ACHN (cell line): Measurements from ENCODE around the gene CEP135.

Experiments
- DNase-seq: peaks from one replicate; pipeline ENCODE4 v3.0.0-alpha.2; 2015
- in situ Hi-C: cut with HindIII; loops from 2 replicates; pipeline ENCODE4 v1.10.0; 2017; ENCODE audit warnings: low sequenced_read_pairs, low pct_ligation_motif_present, low pct_unique_long_range_greater_than_20kb

CEP135 gene, protein sequence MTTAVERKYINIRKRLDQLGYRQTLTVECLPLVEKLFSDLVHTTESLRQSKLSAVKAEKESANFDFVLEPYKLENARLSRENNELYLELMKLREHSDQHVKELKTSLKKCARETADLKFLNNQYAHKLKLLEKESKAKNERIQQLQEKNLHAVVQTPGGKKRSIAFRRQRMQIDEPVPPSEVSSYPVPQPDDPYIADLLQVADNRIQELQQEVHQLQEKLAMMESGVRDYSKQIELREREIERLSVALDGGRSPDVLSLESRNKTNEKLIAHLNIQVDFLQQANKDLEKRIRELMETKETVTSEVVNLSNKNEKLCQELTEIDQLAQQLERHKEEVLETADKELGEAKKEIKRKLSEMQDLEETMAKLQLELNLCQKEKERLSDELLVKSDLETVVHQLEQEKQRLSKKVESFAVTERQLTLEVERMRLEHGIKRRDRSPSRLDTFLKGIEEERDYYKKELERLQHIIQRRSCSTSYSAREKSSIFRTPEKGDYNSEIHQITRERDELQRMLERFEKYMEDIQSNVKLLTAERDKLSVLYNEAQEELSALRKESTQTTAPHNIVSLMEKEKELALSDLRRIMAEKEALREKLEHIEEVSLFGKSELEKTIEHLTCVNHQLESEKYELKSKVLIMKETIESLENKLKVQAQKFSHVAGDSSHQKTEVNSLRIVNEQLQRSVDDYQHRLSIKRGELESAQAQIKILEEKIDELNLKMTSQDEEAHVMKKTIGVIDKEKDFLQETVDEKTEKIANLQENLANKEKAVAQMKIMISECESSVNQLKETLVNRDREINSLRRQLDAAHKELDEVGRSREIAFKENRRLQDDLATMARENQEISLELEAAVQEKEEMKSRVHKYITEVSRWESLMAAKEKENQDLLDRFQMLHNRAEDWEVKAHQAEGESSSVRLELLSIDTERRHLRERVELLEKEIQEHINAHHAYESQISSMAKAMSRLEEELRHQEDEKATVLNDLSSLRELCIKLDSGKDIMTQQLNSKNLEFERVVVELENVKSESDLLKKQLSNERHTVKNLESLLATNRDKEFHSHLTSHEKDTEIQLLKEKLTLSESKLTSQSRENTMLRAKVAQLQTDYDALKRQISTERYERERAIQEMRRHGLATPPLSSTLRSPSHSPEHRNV

DNA sequence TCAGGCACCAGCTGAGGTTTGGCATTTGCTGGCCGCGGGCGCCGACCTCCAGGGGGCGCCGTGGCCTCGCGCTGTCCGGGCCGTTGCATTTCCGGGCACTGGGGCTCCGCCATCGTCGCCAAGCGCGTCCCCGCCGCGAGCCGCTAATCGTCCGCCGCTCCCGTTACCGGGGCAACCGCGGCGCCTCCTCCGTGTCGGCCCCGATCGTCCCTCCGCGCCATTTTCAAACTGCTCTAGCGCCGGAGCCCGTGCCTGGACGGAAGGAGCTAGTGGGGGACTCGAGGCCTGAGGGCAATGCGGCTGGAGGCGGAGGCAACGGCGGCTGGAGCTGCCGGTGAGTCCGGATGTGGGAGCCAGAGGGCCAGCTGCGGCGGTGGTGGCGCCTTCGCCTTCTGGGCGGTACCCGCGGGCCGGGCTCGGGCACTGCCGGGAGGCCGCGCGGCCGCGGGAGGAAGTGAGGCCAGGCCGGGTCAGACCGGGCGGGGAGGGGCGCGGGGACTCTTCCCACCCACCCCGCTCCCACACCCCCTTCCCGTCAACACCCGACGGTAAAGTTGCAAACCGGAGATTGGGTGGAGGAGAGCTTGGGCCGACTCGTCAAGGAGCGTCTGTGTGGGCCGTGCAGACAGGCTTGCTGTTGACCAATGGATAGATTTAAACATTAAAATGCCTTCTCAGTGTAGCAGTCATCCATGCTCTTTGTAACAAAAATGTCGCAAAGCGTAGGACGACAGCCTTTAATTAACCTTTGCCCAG lies at the start of gene CEP135:
TSS of gene CEP135 (plus strand) at position 220 of the 756 bp plus-strand sequence. CDS start 3,186 bp downstream, outside the sequence.
- in situ Hi-C loops: no loop called here

DNA sequence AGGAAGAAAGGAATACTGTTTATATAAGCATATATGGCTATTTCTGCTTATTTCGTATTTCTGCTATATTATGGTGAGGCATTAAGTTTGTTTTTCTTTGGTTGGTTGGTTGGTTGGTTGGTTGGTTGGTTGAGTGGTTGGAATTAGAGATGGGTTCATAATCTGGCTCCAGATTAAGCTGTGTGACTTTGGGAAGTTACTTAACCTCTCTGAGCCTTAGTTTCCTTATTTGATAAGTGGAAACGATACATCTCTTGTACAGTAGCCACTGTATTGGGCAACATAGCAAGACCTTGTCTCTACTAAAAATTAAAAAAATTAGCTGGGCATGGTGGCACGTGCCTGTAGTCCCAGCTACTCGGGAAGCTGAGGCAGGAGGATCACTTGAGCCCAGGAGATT lies 46.1 kb upstream of the CEP135 start:
- DNase-seq: no peak
- in situ Hi-C loops: no loop called here

More for the DNA sequence above, at the start of gene CEP135:
- peak; percentile 92 for DNase-seq

DNA sequence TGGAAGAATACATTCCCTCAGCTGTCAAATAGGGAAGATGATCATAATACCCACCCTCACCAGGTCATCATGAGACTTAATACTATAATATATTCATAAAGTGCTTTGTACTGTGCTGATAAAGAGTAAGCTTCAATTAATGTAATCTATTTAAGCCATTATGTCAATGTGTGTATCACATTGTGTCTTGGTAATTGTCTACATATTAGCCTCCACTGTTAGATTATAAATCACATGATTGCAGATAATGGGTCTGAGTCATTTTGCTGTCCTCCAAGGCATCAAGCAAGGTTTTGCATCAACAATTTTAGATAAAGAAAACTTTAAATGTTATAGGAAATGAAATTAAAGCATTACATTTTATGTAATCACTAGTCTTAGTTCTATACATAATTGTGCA lies 45.2 kb upstream of the CEP135 start:
- no peak for DNase-seq
- in situ Hi-C loops: no loop called here

DNA sequence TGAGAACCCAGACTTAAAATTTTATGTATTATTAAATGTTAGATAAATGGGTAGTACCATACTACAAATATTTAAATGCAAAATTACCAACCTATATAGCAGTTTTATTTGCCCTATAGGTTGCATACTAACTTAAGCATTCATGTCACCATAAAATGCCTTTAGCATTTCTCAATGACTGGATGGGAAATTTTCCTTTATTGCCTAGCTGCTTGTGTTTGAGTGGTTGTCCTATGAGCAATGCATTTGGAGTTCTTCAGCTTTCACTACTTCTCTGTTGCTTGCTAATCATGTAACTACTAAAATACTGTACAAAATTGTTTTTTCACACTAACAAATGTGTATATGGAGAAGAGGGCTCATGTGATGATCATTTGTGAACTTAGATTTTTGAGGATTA lies 44.2 kb upstream of the CEP135 start:
- DNase-seq: no peak
- in situ Hi-C loops: no loop called here

DNA sequence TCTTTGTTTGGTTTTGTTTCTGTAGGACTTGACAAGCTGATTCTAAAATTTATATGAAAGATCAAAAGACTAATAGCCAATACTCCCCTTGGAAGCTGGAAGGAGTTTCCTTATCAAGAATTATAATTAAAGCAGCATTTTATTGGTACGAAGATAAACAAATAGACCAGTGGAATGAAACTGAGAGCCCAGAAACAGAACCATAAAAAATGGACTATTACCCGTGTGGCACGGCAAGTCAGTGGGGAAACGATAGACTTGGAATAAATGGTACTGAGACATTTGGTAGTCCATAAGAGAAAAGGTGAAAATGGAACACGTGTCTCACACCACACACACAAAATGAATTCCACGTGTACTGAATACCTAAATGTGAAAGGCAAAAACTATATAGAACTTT lies 42.4 kb upstream of the CEP135 start:
- in situ Hi-C loops: no loop called here
- DNase-seq: no peak

DNA sequence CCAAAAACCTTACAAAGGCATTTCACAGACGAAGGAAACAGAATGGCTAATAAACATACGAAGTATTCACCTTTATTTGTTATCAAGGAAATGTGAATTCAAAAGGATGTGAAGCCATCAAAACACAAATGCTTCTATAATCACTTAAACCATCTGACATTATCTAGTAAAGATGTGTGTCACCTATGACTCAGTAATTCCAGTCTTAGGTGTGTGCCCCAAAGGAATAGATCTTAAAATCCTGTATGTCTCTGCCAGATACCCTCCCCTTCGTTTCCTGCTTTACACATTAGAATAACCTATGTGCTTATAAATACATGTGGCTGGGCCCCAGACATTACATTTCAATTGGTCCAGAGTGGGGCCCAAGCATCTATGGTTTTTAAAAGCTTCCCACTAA lies 41.8 kb upstream of the CEP135 start:
- in situ Hi-C loops: no loop called here
- DNase-seq: no peak

DNA sequence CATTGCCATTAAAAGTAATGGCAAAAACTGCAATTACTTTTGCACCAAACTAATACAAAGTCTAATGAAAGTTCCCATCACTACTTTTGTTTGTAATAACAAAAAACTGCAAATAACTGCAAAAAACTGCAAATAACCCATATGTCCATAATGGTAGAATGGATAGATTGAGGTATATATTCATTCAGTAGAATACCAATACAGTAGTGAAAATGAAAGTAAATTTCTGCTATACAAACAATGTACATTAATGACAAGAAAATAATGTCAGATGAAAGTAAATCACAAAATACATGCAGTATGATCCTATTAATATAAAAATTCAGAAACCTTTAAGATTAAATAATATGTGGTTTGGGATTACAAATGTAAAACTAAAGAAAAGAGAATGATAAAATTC lies 41.3 kb upstream of the CEP135 start:
- DNase-seq: no peak
- in situ Hi-C loops: no loop called here

DNA sequence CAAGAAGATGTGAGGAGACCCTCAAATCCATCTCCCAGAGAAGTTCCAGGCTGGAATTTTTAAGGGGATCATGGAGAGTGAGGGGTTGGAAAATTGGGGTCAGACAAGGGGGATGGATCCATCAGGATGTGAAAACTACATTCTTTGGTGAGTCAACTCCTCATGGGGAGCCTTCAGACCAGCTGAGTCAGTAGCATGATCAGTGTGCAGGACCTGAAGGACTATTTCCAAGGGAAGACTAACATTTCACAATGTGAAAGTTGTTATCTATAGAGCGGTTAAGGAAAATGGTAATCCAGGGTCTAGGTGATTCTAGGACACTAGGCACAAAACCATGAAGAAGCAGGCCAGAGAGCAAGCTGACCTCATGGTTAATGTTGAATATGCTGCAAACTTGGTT lies 38.6 kb upstream of the CEP135 start:
- peak; percentile 6 for DNase-seq
- in situ Hi-C loops: no loop called here

DNA sequence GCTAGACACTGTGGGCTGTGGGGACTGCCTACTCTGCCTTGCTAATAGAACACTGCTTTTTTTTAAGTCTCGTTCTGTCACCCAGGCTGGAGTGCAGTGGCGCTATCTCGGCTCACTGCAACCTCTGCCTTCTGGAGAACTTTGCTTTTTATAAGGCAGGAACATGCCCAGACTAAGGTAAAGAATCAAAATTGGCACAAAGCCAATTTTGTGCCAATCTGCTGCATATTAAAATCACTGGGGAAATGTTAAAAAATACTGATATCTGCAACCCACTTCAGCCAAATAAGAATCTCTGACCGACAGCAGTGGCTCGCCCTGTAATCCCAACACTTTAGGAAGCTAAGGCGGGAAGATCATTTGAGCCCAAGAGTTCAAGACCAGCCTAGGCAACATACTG lies 36.5 kb upstream of the CEP135 start:
- in situ Hi-C loops: no loop called here
- no peak for DNase-seq

DNA sequence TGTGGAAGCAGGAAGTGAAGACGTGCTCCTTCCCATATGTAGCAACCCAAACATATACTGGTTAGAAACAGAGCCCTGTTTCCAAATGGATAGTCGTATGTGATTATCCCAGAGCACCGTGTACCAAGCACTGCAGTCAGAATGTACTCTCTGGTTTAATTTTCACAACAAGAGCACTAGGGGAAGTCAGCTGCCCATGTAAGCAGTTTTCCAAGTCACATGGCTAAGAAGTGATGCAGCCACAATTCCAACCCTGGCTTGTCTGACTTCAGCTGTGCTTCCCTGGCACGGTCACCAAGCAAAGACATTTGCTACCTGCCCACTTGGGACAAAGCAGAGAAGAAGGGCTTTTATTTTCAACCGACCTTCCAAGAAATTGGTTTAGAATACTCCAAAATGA lies 28.2 kb upstream of the CEP135 start:
- in situ Hi-C loops: no loop called here
- DNase-seq: no peak

DNA sequence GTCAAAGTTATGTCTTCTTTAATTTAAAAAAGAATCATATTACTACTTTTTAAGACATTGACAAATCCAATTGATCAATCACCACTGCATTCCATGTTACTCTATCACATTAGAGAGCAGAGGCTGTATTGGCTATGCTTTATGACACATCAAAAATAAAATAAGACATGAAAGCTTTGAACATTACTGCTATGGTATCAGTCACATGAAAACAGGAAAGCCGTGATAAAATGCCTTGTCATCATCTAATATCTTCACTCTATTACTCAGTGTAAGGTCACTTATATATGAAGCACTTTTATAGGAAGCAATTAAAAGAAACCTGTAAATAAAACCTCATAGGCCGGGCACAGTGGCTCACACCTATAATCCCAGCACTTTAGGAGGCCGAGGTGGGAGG lies 27.7 kb upstream of the CEP135 start:
- no peak for DNase-seq
- in situ Hi-C loops: no loop called here

DNA sequence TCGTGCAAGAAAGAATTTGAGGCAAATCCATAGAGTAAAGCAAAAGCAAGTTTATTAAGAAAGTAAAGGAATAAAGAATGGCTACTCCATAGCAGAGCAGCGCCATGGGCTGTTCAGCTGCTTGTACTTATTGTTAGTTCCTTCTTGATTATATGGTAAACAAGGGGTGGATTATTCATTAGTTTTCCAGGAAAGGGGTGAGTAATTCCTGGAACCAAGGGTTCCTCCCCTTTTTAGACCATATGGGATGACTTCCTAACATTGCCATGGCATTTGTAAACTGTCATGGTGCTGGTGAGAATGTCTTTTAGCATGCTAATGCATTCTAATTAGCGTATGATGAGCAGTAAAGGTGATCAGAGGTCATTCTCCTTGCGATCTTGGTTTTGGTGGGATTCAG lies 23.5 kb upstream of the CEP135 start:
- in situ Hi-C loops: no loop called here
- DNase-seq: no peak

DNA sequence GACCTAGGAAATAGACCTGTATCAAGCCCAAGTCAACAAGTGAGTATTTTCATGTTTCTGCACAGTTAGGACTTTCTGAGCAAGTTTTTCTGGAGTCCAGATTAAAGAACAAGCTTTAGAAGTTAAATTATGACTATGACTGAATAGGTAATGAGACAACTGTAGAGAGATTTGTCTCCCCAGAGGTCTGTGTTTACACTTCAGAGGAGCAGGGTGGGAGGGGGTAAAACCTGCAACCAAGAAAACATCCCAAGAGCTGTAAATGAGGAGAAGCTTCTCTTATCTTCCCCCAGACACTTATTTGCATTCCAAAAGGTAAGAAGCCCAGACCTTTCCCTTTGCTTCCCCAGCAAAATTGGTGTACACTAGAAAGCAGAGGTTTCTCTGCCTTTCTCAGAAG lies 22.1 kb upstream of the CEP135 start:
- in situ Hi-C loops: no loop called here
- DNase-seq: no peak

DNA sequence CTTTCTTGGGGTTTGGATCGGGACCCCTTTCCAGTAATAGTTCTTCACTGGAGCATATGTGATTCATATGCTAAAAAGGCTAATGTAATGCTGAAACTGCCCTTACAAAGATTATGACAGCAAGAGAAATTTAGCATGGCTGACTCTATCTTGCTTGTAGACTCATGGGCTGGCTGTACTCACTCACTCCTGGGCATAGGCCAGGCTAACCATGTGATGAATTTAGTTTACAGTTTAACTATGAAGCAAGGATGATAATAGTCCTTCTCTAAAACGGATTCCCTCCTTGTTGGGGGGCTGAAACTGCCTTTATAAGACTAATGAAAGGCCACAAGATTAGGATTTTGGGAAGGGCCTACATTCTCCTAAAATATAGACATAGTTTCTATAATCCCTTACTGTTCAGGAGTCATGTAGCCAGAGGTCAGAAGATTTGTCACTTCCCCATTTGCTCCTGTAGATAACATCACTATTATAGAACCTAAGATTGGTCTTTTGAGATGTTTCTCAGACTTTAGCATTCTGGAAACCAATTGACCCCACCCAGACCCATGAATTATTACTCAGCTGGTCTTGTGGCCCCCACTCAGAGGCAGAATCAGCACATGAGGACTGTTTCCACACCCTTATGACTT lies 20.8 kb upstream of the CEP135 start:
- no peak for DNase-seq
- in situ Hi-C loops: no loop called here

DNA sequence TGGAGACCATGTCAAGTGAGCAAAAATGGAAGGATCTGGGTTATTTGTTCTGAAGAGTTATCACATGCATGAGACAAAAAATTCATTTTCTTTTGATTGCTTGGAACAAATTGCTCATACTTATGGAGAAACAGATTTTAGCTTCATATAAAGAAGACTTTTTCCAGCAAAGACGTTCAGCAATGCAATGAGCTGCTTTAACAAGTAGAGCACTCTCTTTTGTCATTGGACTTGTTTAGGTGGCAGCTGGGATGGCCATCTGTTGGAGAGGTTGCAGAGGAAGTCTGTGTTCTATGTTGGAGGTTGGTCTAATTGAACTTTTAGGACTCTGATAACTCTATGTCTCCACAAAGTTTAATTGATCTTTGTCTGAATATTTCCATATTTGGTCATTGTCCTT lies 19.9 kb upstream of the CEP135 start:
- DNase-seq: no peak
- in situ Hi-C loops: no loop called here

DNA sequence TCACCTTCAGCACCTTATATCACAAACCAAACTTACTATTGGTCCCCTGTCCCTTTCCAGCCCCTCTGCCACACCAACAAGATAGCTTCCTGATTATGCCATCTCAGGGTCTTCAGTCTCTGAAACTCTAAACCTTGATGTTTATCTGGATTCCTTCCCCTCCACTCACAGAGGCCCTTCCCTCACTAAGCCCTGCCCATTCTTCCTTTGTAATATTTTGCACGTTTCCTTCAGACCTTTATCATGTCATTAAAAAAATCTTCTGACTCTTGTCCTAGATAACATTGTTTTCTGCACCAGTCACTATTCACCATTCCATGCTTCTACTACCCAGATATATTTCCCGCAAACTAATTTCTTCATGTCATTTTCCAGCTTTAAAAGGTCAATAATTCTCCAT lies 17.7 kb upstream of the CEP135 start:
- in situ Hi-C loops: no loop called here
- DNase-seq: no peak

DNA sequence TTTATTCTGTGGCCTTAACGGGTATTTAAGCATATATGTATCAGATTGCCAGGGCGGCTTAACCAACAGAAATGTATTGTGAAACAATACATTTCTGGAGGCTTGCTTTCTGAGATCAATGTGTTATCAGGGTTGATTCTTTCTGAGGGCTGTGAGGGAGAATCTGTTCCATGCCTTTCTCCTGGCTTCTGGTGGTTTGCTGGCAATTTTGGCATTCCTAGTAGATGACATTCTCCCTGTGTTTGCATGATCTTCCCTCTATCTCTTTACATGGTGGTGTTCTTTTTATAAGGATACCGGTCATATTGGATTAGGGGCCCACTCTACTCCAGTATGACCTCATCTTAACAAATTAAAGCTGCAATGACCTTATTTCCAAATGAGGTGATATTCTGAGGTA lies 16.9 kb upstream of the CEP135 start:
- in situ Hi-C loops: no loop called here
- DNase-seq: no peak

DNA sequence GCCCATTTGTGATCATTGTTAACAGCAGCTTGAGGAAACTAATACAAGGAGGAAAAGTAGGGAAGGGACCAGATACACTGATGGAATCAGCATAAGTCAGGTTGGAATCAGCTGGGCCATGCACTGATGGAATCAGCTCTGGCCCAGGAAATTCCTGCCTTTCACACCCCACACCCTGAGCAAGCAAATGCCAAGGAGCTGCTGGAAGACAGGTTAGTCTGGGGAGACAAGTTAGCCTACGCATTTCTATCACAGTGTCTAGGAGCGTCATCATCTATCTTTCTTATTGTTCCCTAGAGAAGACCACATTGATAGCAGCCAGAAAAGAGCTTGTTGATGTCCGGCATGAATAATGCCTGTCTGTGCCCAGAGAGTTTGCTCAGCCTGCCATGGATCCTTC lies 16.2 kb upstream of the CEP135 start:
- DNase-seq: no peak
- in situ Hi-C loops: no loop called here
